Astrocyte of the hippocampus (primary cell): Measurements from ENCODE around the gene SCN9A.

ENCODE experiments used
- DNase-seq: peaks from one replicate; pipeline ENCODE4 v3.0.0; 2011; ENCODE audit warnings: low read depth, low spot score

Gene SCN9A

DNA sequence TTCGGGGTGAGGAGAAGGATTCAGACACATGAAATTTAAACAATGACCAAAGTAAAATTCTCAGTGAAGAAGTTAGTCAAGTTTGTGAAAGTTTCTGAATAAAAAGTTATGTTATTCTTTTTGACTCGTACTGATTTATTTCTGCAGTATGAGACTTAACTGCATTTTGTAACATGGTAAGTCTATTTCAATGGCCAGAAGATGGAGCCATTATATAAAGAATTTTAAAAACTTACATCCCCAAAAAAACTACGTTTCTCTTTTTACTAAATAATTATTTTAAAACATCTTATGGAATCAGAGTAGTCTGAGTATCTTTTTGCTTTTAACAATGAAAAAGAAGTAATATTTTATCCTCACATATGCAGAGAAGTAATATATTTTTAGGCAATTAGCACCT is 196.5 kb downstream of the SCN9A start:
- DNase-seq, result no peak

DNA sequence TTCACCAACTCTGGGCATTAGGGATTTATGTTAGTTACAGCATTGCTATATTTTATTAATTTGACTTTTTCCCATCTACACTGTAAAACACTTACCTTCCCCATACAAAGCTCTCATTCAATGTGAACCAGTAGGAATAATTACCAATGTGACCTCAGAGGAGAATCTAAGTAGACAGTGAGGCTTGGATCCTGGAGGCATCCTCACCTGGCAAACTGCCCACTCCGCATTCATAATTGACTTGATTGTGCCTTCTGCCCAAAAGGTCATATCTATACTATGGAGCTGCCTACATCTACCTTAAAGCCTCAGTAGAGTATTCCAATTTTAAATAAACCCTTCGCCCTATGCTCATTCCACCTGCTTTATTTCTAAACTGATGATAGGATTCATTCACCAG is 202.5 kb downstream of the SCN9A start:
- no peak for DNase-seq

GRCh38 chr2:166171216-166171615 is 204.5 kb downstream of the SCN9A start:
- DNase-seq, result no peak

DNA sequence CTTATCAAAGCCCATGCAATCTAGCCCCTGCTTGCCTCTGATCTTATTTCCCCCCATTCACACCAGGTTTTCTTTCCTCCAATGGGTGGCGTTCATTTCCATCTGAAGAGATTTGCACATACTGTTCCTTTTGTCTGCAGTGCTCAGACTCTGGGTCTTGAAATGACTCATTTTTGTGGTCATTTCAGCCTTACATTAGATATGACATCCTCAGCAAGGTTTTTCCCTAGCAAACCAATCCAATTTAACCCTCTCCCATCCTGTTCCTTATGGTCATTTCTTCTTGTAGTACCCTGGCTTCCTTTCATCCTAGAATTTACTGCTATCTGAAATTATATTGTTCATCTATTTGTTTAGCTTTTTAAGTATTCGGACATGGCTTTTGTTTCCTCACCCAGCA is 205.4 kb downstream of the SCN9A start:
- peak; percentile 43 for DNase-seq

- peak; percentile 84 for DNase-seq
These were observed 208.3 kb downstream of the SCN9A start for GRCh38 chr2:166167449-166167848.

DNA sequence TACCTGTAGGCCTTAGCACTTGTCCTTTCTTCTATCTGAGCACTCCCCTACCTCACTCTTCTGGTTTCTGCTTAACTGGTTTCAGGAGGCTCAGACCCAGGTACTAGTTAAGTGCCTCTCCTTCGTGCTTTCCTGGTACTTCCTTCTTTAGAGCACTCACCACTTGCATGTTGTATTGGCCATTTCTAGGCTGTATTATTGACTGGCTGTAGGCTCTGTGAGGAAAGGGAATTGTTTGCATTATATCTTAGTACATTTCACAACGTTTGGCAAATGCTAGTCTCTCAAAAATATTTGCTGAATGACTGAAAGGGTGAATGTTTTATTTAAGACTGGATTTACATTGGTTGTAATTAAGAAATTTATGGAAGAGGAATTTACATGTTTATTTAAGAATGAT is 212.0 kb downstream of the SCN9A start:
- no peak for DNase-seq

GRCh38 chr2:166158546-166158945 is 217.2 kb downstream of the SCN9A start:
- DNase-seq, result no peak

DNA sequence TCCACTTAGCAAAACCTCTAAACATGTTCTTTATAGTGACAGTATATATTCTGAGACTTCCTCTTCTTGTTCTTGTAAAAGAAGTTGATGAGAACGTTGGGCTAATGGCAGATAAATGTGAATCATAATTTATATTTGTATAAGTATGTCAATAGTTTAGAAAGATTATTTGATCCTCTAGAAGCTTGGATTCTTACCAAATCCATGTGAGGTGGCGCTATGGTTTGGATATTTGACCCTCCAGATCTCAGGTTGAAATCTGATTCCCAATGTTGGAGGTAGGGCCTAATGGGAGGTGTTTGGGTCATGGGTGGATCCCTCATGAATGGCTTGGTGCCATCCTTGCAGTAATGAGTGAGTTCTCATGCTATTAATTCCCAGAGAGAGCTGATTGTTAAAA is 218.2 kb downstream of the SCN9A start:
- DNase-seq, result no peak

DNA sequence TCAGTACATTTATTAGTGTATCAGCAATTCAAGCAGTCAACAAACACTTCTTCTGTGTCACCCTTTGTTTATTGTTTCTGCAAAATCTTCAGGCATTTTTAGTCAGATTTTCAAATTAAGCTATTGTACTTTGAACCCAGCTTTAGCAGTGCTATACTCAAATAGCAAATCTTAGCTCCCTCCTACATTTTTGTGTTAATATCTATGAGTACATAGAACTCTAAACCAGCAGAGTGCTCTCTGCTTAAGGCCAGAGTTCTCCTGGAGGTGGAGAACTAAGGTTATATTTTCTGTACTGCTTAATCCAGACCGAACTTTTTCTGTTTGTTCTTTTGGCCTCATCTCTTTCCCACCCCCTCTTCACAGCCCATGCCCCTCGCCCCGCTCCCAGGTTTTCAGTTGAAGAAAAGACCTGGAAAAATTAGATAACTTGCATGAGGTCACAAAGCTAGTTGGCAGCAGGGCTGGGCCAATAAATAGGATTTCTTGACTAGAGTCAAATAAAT is 218.7 kb downstream of the SCN9A start:
- no peak for DNase-seq

DNA sequence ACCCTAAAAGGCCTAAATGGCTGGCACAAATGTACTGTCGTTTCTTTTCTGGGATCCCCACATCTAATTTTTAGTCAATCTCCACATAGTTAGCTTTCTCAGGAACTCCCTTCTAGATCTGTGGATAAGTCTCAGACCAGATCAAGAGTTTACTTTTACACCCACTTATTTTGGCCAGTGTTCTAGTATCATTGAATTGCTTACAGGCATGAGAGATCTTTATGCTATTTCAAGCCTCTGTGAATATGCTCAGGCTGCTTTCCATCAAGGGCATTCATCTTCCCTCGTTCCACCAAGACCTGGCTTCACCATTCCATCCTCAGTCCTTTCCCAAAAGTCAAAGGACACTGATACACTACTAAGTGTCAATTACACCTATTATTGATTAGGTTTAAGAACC is 220.2 kb downstream of the SCN9A start:
- DNase-seq, result no peak

GRCh38 chr2:166154685-166155338 is 220.9 kb downstream of the SCN9A start:
- no peak for DNase-seq

GRCh38 chr2:166152064-166152463 is 223.7 kb downstream of the SCN9A start:
- DNase-seq, result no peak

- no peak for DNase-seq
These were observed 227.0 kb downstream of the SCN9A start for GRCh38 chr2:166148500-166149400.

DNA sequence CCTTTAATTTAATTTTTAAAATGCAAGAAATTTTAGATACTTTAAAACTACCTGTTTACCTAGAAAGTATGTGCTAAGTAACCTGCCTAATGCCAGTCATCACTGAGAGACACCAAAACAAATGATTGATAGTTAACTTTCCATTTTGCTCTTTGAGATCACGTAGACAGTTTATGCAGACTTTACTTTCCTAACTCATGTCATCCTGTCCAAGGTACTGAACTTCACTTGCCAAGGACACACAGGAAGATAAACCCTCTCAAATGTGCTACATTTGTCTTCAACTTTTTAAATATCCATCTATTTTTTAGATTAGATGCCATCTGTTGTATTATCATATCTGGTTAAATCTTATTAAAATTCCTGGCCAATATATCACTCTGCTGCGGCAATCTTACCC is 227.9 kb downstream of the SCN9A start:
- DNase-seq, result no peak
